ENCODE data around the gene TAGLN2. TPM values are rescaled to one million over a fixed set of nuclear protein-coding genes. Genes with fewer than 3 reads are reported as not detected.
A peak's percentile ranks its signal among the peaks of the same experiment; 100 is the strongest.

TAGLN2 gene
- total RNA-seq, 2 donors from 2014 or later, result 97.1 to 386 TPM

GRCh38 chr1:159929155-159930051 lies 4.1 kb upstream of the TAGLN2 start:
- Histone ChIP-seq H3K27ac (peak overlapping the region in 1 of 2 donors; percentile 11), H3K36me3 (no peaks in the 10 kb centered on the region), H3K4me1 (replicated peaks) (peaks cover 5% of the 10 kb centered on the region), H3K9me3 (no peaks in the 10 kb centered on the region), H3K27me3 (replicated peaks; ENCODE audit: insufficient read depth) (no peaks in the 10 kb centered on the region), H3K4me3 (no peak overlapping the region)
- DNase-seq (ENCODE audit: low spot score), result peak; percentile 58
- 82% methylated on average over 48 of the region's 48 CpGs for WGBS
- intact Hi-C loops (cut with DNase I), result loop anchor here (10.0 kb wide), 1 partner anchor 75 kb away; no protein-coding TSS in a partner anchor
- no peak for TF ChIP-seq POLR2AphosphoS5 (IDR thresholded peaks at IDR 0.05)
- no peak for TF ChIP-seq POLR2A (IDR thresholded peaks at IDR 0.05)
- no peak for TF ChIP-seq CTCF (IDR thresholded peaks at IDR 0.05)

- no peak overlapping the region for H3K27ac ChIP-seq
- no peaks in the 10 kb centered on the region for H3K27me3 ChIP-seq (replicated peaks; ENCODE audit: insufficient read depth)
- intact Hi-C loops (cut with DNase I), result loop anchor here (10.0 kb wide), 1 partner anchor 74 kb away; no protein-coding TSS in a partner anchor
- no peak for DNase-seq (ENCODE audit: low spot score)
- peaks cover 8% of the 10 kb centered on the region for H3K4me1 ChIP-seq (replicated peaks)
- TF ChIP-seq POLR2A (IDR thresholded peaks at IDR 0.05), result no peak
- TF ChIP-seq POLR2AphosphoS5 (IDR thresholded peaks at IDR 0.05), result no peak
- TF ChIP-seq CTCF (IDR thresholded peaks at IDR 0.05), result no peak
- WGBS, result 91% methylated on average over 18 of the region's 18 CpGs
- H3K9me3 ChIP-seq, result no peaks in the 10 kb centered on the region
- H3K4me3 ChIP-seq, result no peak overlapping the region
- no peaks in the 10 kb centered on the region for H3K36me3 ChIP-seq
Measured at GRCh38 chr1:159928491-159929050, 3.3 kb upstream of the TAGLN2 start.

GRCh38 chr1:159927849-159928431 lies 2.6 kb upstream of the TAGLN2 start:
- DNase-seq (ENCODE audit: low spot score), result no peak
- Histone ChIP-seq H3K27me3 (replicated peaks; ENCODE audit: insufficient read depth) (no peaks in the 10 kb centered on the region), H3K4me1 (replicated peaks) (peaks cover 14% of the 10 kb centered on the region), H3K4me3 (no peak overlapping the region), H3K9me3 (no peaks in the 10 kb centered on the region), H3K27ac (no peak overlapping the region), H3K36me3 (no peaks in the 10 kb centered on the region)
- intact Hi-C loops (cut with DNase I), result loop anchor here (10.0 kb wide), 1 partner anchor 73 kb away; no protein-coding TSS in a partner anchor
- TF ChIP-seq CTCF (IDR thresholded peaks at IDR 0.05) (no peak), POLR2AphosphoS5 (IDR thresholded peaks at IDR 0.05) (no peak), POLR2A (IDR thresholded peaks at IDR 0.05) (no peak)
- WGBS, result 72% methylated on average over 13 of the region's 13 CpGs

- no peaks in the 10 kb centered on the region for H3K27me3 ChIP-seq (replicated peaks; ENCODE audit: insufficient read depth)
- no peak for DNase-seq (ENCODE audit: low spot score)
- no peak overlapping the region for H3K4me3 ChIP-seq
- peaks cover 17% of the 10 kb centered on the region for H3K4me1 ChIP-seq (replicated peaks)
- TF ChIP-seq POLR2A (IDR thresholded peaks at IDR 0.05), result no peak
- TF ChIP-seq CTCF (IDR thresholded peaks at IDR 0.05), result no peak
- no peak for TF ChIP-seq POLR2AphosphoS5 (IDR thresholded peaks at IDR 0.05)
- H3K36me3 ChIP-seq, result no peaks in the 10 kb centered on the region
- 83% methylated on average over 16 of the region's 16 CpGs for WGBS
- H3K9me3 ChIP-seq, result no peaks in the 10 kb centered on the region
- intact Hi-C loops (cut with DNase I), result loop anchor here (10.0 kb wide), 1 partner anchor 73 kb away; no protein-coding TSS in a partner anchor
- H3K27ac ChIP-seq, result no peak overlapping the region
Measured at GRCh38 chr1:159927211-159927848, 2.0 kb upstream of the TAGLN2 start.

Measured in prostate gland (tissue), 2 donors.